ENCODE data around the gene CREB3L2.
"Not testable (repeated sequence)": the region's sequence is repeated elsewhere in the genome, so short reads cannot be mapped to it uniquely, and the experiment has no call there.

Gene CREB3L2

GRCh38 chr7:137932881-137933269 lies 69.0 kb downstream of the CREB3L2 start:
- no peak for DNase-seq (ENCODE audit: low spot score)

- no peak for DNase-seq (ENCODE audit: low spot score)
Measured at GRCh38 chr7:137931823-137932222, 70.1 kb downstream of the CREB3L2 start.

DNA sequence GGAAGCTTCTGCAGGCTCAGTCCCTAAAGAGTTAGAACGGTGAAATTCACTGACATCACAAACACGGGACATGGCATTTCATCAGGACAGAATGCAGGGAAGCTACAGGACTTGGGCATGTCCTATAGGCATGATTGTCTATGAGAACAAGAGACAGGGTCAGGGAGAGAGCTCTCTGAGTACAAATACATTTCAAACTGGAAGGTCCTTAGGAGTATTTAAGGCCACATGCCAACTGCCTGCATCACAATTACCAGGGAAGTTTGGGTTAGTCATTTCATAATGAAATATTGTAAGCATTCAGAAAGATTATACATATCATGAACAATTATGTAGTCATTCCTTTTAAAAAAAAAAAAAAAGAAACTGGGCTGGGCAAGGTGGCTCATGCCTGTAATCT lies 71.3 kb downstream of the CREB3L2 start:
- peak; percentile 94 for DNase-seq (ENCODE audit: low spot score)

GRCh38 chr7:137928626-137929025 lies 73.3 kb downstream of the CREB3L2 start:
- DNase-seq (ENCODE audit: low spot score), result no peak

- no peak for DNase-seq (ENCODE audit: low spot score)
Measured at GRCh38 chr7:137927386-137927785, 74.5 kb downstream of the CREB3L2 start.

DNA sequence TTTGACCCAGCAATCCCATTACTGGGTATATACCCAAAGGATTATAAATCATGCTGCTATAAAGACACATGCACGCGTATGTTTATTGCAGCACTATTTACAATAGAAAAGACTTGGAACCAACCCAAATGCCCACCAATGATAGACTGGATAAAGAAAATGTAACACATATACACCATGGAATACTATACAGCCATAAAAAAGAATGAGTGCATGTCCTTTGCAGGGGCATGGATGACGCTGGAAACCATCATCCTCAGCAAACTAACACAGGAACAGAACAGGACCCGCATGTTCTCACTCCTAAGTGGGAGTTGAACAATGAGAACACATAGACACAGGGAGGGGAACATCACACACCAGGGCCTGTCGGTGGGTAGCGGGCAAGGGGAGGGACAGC lies 75.7 kb downstream of the CREB3L2 start:
- not testable (repeated sequence) for DNase-seq (ENCODE audit: low spot score)

DNA sequence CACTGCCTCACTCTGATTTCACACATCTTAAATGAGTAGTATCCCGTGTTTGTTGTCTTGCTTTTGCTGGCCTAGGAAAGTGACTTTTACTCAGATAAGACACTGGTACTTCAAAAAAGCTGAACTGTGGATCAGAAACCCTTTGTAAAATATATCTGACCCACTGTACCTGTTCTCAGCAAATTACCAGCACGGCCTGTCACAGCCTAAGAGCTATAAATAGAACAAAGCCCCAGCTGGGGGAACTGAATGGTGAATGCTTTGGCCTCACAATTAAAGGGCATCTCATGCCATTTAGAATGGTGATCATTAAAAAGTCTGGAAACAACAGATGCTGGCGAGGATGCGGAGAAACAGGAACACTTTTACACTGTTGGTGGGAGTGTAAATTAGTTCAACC lies 76.1 kb downstream of the CREB3L2 start:
- DNase-seq (ENCODE audit: low spot score), result no peak

- DNase-seq (ENCODE audit: low spot score), result no peak
Measured at GRCh38 chr7:137925091-137925490, 76.8 kb downstream of the CREB3L2 start.

DNA sequence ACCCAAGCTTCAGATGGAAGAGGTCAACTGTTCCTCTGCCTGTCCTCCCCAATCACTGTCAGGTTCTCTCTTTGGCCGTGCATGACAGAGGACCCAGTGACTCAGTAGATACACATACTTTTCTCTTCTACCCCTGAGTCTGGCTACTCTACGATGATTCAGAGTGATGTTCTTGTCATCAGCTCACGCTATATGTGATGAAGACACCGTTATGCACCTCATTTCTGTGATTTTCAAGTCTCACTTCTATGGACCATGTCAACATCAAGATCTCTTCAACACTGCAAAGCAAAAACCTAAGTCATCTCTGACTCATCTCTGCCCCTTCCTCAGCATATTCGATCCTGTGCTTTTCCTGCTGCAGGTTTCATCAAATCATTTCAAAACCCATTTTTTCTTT lies 78.5 kb downstream of the CREB3L2 start:
- peak; percentile 85 for DNase-seq (ENCODE audit: low spot score)

- no peak for DNase-seq (ENCODE audit: low spot score)
Measured at GRCh38 chr7:137920637-137921399, 81.1 kb downstream of the CREB3L2 start.

- DNase-seq (ENCODE audit: low spot score), result no peak
Measured at GRCh38 chr7:137919987-137920386, 81.9 kb downstream of the CREB3L2 start.

DNA sequence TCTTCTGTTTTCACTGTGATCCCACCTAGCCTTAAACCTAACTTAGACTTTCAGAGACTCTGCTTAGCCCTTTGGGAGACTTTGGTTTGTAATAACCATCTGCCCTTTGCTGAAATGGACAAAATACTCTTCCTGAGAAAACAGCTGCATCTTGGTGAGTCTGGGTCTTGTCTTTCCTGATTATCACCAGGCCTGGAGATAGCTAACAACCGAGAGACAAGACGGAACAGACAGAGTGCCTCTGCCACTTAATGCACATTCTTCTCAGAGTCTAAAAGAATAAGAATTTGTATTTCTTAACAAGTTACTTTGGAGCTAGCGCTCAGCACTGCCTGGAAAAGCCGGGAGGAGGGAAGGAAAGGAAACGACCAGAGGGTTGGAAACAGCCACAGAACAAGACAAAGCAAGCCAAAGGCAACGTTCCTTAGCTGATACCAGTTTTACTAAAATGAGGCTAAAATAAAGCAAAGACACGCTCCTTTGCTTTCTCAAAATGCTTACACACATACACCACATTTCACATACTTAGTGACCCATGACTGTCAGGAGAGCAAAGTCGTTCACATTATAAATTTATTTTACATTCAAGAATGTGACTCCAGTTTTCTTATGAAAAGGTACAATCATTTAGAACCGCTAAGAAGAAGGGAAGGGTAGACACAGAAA lies 84.8 kb downstream of the CREB3L2 start:
- no peak for DNase-seq (ENCODE audit: low spot score)

DNA sequence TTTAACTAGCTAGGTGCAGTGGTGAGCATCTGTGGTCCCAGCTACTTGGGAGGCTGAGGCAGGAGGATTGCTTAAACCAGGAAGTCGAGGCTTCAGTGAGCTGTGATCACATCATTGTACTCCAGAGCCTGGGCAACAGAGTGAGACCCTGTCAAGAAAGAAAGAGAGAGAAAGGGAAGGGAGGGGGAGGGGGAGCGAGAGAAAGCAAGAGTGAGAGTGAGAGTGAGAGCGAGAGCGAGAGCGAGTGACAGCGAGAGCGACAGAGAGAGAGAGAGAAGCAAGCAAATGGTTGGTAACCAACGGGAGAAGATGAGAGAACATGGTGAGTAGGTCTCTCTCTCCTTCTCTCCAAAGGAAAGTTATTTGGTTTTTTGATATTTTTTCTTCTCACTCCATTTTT lies 85.3 kb downstream of the CREB3L2 start:
- DNase-seq (ENCODE audit: low spot score), result no peak

DNA sequence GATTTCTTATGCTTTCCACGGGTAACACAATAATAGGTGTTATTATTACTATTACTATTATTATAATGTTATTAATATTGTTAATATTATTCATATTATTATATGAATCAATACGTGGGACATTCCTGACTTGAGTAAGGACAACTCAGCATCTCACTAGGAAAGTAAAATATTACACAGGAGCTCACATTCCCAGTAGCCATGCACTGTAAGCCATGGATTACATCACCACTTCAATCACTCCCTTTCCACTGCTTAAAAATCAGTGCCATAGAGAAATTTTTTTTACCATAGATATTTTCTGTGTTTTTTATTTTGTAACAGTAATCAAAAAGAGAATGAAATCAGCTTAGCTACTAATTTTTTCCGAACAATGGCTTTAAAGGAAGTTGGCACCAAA lies 86.6 kb downstream of the CREB3L2 start:
- DNase-seq (ENCODE audit: low spot score), result no peak

GRCh38 chr7:137913985-137914384 lies 87.9 kb downstream of the CREB3L2 start:
- no peak for DNase-seq (ENCODE audit: low spot score)

GRCh38 chr7:137909042-137909441 lies 92.8 kb downstream of the CREB3L2 start:
- DNase-seq (ENCODE audit: low spot score), result no peak

DNA sequence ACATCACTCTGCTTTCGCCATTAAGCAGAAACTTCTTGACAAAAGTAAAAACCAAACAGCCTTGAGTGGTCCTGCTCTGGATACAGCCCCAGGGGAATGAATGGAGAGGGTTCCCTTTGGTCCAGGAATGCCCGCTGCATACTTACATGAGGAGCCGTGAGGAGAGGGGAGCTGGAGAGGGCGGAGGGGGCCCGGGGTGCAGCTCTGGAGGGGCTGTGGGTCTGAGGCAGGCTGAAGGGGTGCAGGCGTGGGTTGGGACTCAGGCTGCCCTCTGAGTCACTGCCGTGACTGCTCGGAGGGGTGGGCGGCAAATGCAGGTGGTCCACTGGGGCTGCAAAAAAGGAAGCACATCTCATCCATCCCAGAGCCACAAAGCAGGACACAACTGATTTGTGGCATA lies 93.8 kb downstream of the CREB3L2 start:
- DNase-seq (ENCODE audit: low spot score), result no peak

- DNase-seq (ENCODE audit: low spot score), result not testable (repeated sequence)
Measured at GRCh38 chr7:137906636-137907035, 95.2 kb downstream of the CREB3L2 start.

DNA sequence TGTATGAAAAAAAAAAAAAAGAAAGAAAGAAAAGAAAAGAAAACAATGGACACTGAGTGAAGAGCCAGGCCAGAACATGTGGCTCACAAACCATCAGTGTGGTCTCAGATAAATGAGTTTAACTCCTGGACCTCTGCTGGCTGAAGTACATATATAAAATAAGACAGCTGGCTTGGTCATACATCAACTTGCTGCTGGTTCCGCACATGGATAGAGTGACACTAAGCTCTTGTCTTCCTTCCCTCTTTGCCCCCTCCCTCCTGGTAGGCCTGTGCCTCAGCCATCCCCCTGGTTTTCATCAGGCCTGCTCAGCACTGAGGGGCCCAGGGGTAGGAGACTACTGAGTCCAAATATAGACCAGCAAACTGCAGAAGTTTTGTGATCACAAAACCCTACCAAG lies 97.1 kb downstream of the CREB3L2 start:
- DNase-seq (ENCODE audit: low spot score), result no peak

DNA sequence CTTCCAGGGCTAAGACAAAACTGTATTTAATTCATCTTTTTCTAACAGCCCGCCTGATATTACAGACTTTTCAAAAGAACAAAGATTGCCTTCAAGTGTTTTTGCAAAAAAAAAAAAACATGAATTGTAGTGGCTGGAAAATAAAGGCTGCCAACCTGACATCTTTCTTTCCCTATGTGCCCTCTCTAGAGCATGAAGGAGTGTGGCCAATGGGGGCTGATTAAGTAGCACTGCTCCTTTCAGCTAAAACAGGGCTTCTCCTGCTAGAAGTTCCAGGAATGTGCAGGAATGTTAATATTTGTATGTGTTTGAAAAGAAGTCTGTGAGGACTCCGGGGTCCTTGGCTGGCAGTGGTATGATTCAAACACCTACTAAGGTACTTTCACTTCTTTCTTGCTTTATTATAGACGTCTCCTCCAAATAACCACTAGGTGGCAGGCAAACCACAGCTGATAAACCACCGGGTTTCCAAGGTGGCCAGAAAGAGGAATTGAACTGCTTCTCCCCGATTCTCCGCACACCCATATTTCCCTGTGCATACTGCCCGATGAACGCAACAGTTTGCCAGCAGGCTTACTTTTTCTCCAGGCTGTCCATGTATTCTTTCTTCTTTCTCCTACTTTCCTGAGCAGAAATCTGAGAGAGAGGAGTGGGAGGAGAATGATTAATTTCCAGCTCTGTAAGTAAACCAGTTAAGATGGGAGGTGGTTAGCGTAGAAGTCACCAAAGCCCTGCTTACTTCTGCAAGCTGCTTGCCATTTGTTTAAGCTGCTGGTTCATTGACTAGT lies 98.3 kb downstream of the CREB3L2 start:
- peak; percentile 88 for DNase-seq (ENCODE audit: low spot score)

DNA sequence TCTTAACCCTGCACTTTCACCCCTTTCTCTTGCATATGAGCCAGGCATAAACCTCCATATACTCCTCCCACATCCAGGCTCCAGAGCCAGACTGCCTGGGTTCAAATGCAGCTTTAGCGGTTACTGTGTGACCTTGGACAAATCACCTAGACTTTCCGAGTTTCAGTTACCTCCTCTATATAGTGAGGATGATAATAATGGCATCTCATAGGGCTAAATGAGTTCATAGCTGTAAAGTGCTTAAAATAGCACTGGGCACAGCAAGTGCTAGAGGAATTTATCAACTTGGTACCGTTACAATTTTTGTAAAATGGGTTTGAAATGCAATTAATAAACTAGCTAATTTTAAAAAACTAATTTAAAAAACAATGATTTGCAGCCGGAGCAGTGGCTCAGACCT lies 101.7 kb downstream of the CREB3L2 start:
- DNase-seq (ENCODE audit: low spot score), result no peak

- DNase-seq (ENCODE audit: low spot score), result peak; percentile 82
Measured at GRCh38 chr7:137898839-137899721, 102.8 kb downstream of the CREB3L2 start.
